ENCODE data around the gene BCOR. TPM values are rescaled to one million over a fixed set of nuclear protein-coding genes. Genes with fewer than 3 reads are reported as not detected.

Gene BCOR
- total RNA-seq, 1 experiment from 2014 or later: 21.8 TPM

DNA sequence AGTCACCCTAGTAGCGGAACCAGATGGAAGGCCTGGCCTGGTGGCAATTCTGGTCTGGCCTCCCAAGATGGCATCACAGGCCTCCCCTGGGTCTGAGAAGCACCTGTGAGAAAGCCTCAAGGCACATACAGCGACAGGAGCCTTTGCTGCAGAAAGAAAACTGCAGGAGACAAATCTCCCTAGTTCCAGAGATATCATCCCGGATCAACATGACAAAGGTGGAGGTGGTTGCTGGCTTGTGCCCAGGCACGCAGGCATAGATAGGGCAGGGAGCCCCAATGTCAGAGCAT lies 93.6 kb downstream of the BCOR start:
- H3K4me3 ChIP-seq (ENCODE audit: low read length): no peak overlapping the region
- no TSS peak for BruUV-seq (replicated peaks)
- H3K4me2 ChIP-seq (ENCODE audit: low read length): no peak overlapping the region
- no peaks in the 10 kb centered on the region for H3F3A ChIP-seq (ENCODE audit: low read length, unreplicated experiment)
- no peaks in the 10 kb centered on the region for H3K36me3 ChIP-seq (ENCODE audit: low read depth, low read length)
- H3K27ac ChIP-seq (ENCODE audit: low read length): no peak overlapping the region
- H3K9me2 ChIP-seq (replicated peaks; ENCODE audit: low read length): no peaks in the 10 kb centered on the region
- intact Hi-C loops (cut with micrococcal nuclease): no loop called here
- no peaks in the 10 kb centered on the region for H4K20me1 ChIP-seq (ENCODE audit: low read length)
- ChIA-PET POLR2A (ENCODE audit: unreplicated experiment) (no interaction called here), CTCF (no interaction called here)
- DNase-seq: no peak
- H3K9ac ChIP-seq (ENCODE audit: low read length): no peak overlapping the region
- H3K9me3 ChIP-seq (ENCODE audit: low read length): no peaks in the 10 kb centered on the region
- H3K27me3 ChIP-seq (ENCODE audit: low read length): no peaks in the 10 kb centered on the region
- 0 out of 2 replicates have a peak, but pooled peaks cover under 1% of the 10 kb centered on the region for H3K4me1 ChIP-seq (ENCODE audit: insufficient read depth, low read length)
- ATAC-seq: no peak
- TF ChIP-seq EZH2phosphoT487 (IDR thresholded peaks at IDR 0.05; ENCODE audit: borderline replicate concordance, low read length) (no peak), CTCF (conservative IDR thresholded peaks at IDR 0.05; ENCODE audit: low read depth, low read length) (no peak), EZH2 (IDR thresholded peaks at IDR 0.05; ENCODE audit: low read length, unreplicated experiment) (no peak)
- H3K79me2 ChIP-seq (ENCODE audit: low read length): no peaks in the 10 kb centered on the region
- H2AFZ ChIP-seq (ENCODE audit: low read length): no peak overlapping the region

GRCh38 chrX:40003428-40004245 lies 94.1 kb downstream of the BCOR start:
- Histone ChIP-seq H3K9me2 (replicated peaks; ENCODE audit: low read length) (no peaks in the 10 kb centered on the region), H3K36me3 (ENCODE audit: low read depth, low read length) (no peaks in the 10 kb centered on the region), H3K4me1 (ENCODE audit: insufficient read depth, low read length) (0 out of 2 replicates have a peak, but pooled peaks cover 4% of the 10 kb centered on the region), H3K4me2 (ENCODE audit: low read length) (no peak overlapping the region), H3F3A (ENCODE audit: low read length, unreplicated experiment) (no peaks in the 10 kb centered on the region), H3K27me3 (ENCODE audit: low read length) (no peaks in the 10 kb centered on the region), H2AFZ (ENCODE audit: low read length) (no peak overlapping the region), H3K27ac (ENCODE audit: low read length) (no peak overlapping the region), H4K20me1 (ENCODE audit: low read length) (no peaks in the 10 kb centered on the region), H3K9me3 (ENCODE audit: low read length) (no peaks in the 10 kb centered on the region), H3K9ac (ENCODE audit: low read length) (no peak overlapping the region), H3K4me3 (ENCODE audit: low read length) (no peak overlapping the region), H3K79me2 (ENCODE audit: low read length) (no peaks in the 10 kb centered on the region)
- no peak for ATAC-seq
- intact Hi-C loops (cut with micrococcal nuclease): no loop called here
- TF ChIP-seq EZH2phosphoT487 (IDR thresholded peaks at IDR 0.05; ENCODE audit: borderline replicate concordance, low read length): no peak
- no peak for TF ChIP-seq CTCF (conservative IDR thresholded peaks at IDR 0.05; ENCODE audit: low read depth, low read length)
- no peak for TF ChIP-seq EZH2 (IDR thresholded peaks at IDR 0.05; ENCODE audit: low read length, unreplicated experiment)
- DNase-seq: no peak
- no TSS peak for BruUV-seq (replicated peaks)
- ChIA-PET CTCF (no interaction called here), POLR2A (ENCODE audit: unreplicated experiment) (no interaction called here)

- H2AFZ ChIP-seq (ENCODE audit: low read length): no peak overlapping the region
- 0 out of 2 replicates have a peak, but pooled peaks cover 4% of the 10 kb centered on the region for H3K4me1 ChIP-seq (ENCODE audit: insufficient read depth, low read length)
- DNase-seq: no peak
- H4K20me1 ChIP-seq (ENCODE audit: low read length): no peaks in the 10 kb centered on the region
- no peaks in the 10 kb centered on the region for H3F3A ChIP-seq (ENCODE audit: low read length, unreplicated experiment)
- ChIA-PET CTCF (no interaction called here), POLR2A (ENCODE audit: unreplicated experiment) (no interaction called here)
- H3K27ac ChIP-seq (ENCODE audit: low read length): no peak overlapping the region
- no TSS peak for BruUV-seq (replicated peaks)
- no peak overlapping the region for H3K4me2 ChIP-seq (ENCODE audit: low read length)
- no peaks in the 10 kb centered on the region for H3K79me2 ChIP-seq (ENCODE audit: low read length)
- TF ChIP-seq CTCF (conservative IDR thresholded peaks at IDR 0.05; ENCODE audit: low read depth, low read length): no peak
- ATAC-seq: no peak
- no peak overlapping the region for H3K9ac ChIP-seq (ENCODE audit: low read length)
- no peaks in the 10 kb centered on the region for H3K9me2 ChIP-seq (replicated peaks; ENCODE audit: low read length)
- H3K27me3 ChIP-seq (ENCODE audit: low read length): no peaks in the 10 kb centered on the region
- H3K4me3 ChIP-seq (ENCODE audit: low read length): no peak overlapping the region
- intact Hi-C loops (cut with micrococcal nuclease): no loop called here
- no peaks in the 10 kb centered on the region for H3K36me3 ChIP-seq (ENCODE audit: low read depth, low read length)
- H3K9me3 ChIP-seq (ENCODE audit: low read length): no peaks in the 10 kb centered on the region
These were observed 94.7 kb downstream of the BCOR start for GRCh38 chrX:40003071-40003427.
